ENCODE data around the gene CRLF1.

DNA sequence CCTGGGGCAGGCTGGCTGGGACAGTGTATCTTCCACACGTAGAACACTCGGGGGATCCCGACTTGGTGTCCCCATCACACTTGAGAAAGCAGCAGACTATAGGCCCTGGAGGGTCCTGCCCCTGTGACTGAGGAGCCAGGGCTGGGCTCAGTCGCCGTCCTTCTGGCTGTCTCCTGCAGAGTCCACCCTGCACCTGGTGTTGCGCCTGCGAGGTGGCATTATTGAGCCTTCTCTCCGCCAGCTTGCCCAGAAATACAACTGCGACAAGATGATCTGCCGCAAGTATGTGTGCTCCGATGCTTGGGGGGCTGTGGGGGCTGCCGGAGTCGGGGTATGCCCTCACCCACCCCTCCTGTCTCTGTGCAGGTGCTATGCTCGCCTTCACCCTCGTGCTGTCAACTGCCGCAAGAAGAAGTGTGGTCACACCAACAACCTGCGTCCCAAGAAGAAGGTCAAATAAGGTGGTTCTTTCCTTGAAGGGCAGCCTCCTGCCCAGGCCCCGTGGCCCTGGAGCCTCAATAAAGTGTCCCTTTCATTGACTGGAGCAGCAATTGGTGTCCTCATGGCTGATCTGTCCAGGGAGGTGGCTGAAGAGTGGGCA is 31.8 kb downstream of the CRLF1 start:
- TF ChIP-seq, protein P1, sequence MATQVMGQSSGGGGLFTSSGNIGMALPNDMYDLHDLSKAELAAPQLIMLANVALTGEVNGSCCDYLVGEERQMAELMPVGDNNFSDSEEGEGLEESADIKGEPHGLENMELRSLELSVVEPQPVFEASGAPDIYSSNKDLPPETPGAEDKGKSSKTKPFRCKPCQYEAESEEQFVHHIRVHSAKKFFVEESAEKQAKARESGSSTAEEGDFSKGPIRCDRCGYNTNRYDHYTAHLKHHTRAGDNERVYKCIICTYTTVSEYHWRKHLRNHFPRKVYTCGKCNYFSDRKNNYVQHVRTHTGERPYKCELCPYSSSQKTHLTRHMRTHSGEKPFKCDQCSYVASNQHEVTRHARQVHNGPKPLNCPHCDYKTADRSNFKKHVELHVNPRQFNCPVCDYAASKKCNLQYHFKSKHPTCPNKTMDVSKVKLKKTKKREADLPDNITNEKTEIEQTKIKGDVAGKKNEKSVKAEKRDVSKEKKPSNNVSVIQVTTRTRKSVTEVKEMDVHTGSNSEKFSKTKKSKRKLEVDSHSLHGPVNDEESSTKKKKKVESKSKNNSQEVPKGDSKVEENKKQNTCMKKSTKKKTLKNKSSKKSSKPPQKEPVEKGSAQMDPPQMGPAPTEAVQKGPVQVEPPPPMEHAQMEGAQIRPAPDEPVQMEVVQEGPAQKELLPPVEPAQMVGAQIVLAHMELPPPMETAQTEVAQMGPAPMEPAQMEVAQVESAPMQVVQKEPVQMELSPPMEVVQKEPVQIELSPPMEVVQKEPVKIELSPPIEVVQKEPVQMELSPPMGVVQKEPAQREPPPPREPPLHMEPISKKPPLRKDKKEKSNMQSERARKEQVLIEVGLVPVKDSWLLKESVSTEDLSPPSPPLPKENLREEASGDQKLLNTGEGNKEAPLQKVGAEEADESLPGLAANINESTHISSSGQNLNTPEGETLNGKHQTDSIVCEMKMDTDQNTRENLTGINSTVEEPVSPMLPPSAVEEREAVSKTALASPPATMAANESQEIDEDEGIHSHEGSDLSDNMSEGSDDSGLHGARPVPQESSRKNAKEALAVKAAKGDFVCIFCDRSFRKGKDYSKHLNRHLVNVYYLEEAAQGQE (IDR thresholded peaks at IDR 0.05; ENCODE audit: insufficient read depth in 1 of 2, low read depth in 2 of 2, low read length in 2 of 2): no peak
- TF ChIP-seq SIN3A (IDR thresholded peaks at IDR 0.05; ENCODE audit: borderline replicate concordance, insufficient read depth, low read length) (no peak), POLR2AphosphoS5 (IDR thresholded peaks at IDR 0.05; ENCODE audit: low read depth, low read length) (0 out of 2 replicates have a peak, but pooled peaks have one; percentile 4)

Measured in PFSK-1 (cell line).